GM12873 (cell line): ENCODE results near the gene MAML1.

Source experiments
- TF ChIP-seq, protein P1 (sequence below): IDR thresholded peaks from 2 replicates; pipeline ENCODE4 v1.5.1; 2012; ENCODE audit warnings: low read depth, mild to moderate bottlenecking, moderate library complexity, low read length, control low read depth; ENCODE audit not compliant: insufficient read depth; ENCODE audit errors: missing control alignments

The MAML1 gene

GRCh38 chr5:179818746-179819295, 86.2 kb downstream of the MAML1 start:
- TF ChIP-seq, protein P1, sequence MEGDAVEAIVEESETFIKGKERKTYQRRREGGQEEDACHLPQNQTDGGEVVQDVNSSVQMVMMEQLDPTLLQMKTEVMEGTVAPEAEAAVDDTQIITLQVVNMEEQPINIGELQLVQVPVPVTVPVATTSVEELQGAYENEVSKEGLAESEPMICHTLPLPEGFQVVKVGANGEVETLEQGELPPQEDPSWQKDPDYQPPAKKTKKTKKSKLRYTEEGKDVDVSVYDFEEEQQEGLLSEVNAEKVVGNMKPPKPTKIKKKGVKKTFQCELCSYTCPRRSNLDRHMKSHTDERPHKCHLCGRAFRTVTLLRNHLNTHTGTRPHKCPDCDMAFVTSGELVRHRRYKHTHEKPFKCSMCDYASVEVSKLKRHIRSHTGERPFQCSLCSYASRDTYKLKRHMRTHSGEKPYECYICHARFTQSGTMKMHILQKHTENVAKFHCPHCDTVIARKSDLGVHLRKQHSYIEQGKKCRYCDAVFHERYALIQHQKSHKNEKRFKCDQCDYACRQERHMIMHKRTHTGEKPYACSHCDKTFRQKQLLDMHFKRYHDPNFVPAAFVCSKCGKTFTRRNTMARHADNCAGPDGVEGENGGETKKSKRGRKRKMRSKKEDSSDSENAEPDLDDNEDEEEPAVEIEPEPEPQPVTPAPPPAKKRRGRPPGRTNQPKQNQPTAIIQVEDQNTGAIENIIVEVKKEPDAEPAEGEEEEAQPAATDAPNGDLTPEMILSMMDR = no peak

DNA sequence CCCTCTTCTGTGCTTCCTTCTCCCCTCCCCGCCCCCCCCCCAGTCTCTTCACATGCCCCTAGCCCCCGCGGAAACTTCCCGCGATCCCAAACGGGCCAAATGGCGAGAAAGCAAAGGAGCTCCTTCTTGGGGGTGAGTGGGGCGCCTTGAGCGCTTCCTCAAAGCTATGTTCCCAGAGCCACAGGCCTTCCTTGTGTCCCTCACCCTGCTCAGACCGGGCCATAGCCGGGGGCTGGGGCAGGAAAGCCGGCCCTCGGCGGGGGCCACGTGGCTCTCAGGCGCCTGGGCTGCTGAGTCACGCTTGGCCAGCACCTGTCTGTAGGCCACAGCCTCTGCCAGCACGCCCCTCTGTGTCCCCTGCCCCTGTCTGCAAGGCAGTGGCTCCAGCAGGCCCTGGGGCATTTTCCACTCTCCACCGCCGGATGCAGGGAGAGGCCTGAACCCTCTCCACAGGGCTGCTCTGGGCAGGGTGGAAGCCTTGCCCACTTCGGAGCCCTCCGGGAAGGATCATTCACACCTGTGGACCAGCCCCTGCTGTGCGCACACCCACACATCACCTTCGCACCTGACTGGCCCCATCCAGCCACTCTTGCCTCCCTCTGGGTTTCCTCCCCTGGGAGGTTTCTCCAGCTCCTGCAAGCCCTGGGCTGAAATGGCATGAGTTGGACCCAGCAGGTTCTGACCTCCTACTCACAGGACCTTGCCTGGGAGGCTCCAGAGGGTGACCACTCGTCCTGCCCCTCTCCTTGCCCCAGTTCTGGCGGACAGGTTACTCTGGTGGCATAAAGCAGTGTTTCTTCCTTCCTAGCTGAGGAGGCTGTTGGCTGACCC, 86.9 kb downstream of the MAML1 start:
- TF ChIP-seq, protein P1 = no peak

- TF ChIP-seq, protein P1 = no peak
Observed at GRCh38 chr5:179820127-179820482, 87.5 kb downstream of the MAML1 start.

DNA sequence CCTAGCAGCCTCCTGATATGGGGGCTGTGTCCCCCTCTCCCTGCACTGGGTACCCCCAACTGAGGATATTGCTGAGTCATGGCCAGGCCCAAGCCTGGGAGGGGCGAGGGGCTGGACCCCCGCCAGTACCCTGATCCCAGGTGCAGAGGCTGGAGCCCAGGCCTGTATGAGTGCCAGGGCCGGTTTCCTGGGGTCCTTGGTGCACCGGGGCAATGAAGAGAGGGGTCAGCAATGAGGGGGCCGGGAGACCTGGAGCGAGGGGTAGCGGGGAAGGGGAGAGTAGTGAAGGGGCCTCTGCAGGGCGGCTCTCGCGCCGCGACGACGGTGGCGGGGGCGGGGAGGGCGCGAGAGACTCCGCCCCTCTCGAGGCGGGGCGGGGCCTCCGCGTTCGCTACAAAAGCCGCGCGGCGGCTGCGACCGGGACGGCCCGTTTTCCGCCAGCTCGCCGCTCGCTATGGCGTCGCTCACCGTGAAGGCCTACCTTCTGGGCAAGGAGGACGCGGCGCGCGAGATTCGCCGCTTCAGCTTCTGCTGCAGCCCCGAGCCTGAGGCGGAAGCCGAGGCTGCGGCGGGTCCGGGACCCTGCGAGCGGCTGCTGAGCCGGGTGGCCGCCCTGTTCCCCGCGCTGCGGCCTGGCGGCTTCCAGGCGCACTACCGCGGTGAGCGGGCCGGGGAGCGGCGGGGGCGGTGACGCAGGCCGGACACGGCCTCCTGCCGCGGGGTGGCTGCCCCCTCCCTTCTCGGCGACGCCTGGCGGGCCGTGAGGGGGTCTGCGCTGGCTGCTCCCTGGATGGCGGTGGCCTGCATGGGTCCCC, 88.1 kb downstream of the MAML1 start, which contains the start of gene SQSTM1:
TSS of gene SQSTM1 (plus strand) at position 423 of the 815 bp plus-strand sequence. CDS start at position 455, 32 bp downstream.
- TF ChIP-seq, protein P1 = no peak

- TF ChIP-seq, protein P1 = no peak
Observed at GRCh38 chr5:179821298-179822058, 88.9 kb downstream of the MAML1 start.

DNA sequence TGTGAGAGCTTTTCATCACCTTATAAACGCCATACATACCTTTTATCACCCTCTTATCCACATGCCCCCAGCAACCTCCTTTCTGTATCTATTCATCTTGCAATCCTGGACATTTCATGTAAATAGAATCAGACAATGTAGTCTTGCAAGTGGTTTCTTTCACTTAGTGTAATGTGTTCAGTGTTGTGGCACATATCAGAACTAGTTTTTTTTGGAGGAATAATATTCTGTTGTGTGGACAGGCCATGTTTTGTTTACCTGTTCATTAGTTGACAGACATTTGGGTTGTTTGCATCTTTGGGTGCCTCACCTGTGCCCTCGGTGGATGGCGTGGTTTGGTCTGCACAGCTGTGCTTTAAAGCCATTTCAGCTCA, 89.4 kb downstream of the MAML1 start:
- TF ChIP-seq, protein P1 = no peak
